HG02571 (cell line): Measurements from ENCODE around the gene CKAP5.

Experiments used
- ATAC-seq: cut with Tn5 transposase; IDR thresholded peaks from one replicate; pipeline ENCODE4 v1.9.1; 2021; ENCODE audit warnings: mild to moderate bottlenecking, moderate library complexity; ENCODE audit not compliant: unreplicated experiment

Gene CKAP5

GRCh38 chr11:46776878-46777277 is 69.2 kb downstream of the CKAP5 start:
- no peak for ATAC-seq

- no peak for ATAC-seq
Measured at GRCh38 chr11:46769636-46770221, 76.4 kb downstream of the CKAP5 start.

- ATAC-seq, result no peak
Measured at GRCh38 chr11:46766656-46767055, 79.4 kb downstream of the CKAP5 start.

- no peak for ATAC-seq
Measured at GRCh38 chr11:46762248-46762647, 83.8 kb downstream of the CKAP5 start.

- ATAC-seq, result no peak
Measured at GRCh38 chr11:46761807-46762206, 84.3 kb downstream of the CKAP5 start.

- no peak for ATAC-seq
Measured at GRCh38 chr11:46760429-46761128, 85.5 kb downstream of the CKAP5 start.

GRCh38 chr11:46759196-46759595 is 86.9 kb downstream of the CKAP5 start:
- no peak for ATAC-seq

GRCh38 chr11:46755962-46756361 is 90.1 kb downstream of the CKAP5 start:
- ATAC-seq, result no peak

- no peak for ATAC-seq
Measured at GRCh38 chr11:46747150-46747549, 98.9 kb downstream of the CKAP5 start.

- no peak for ATAC-seq
Measured at GRCh38 chr11:46745995-46746394, 100.1 kb downstream of the CKAP5 start.

- no peak for ATAC-seq
Measured at GRCh38 chr11:46745328-46745727, 100.8 kb downstream of the CKAP5 start.

GRCh38 chr11:46743693-46744339 is 102.3 kb downstream of the CKAP5 start:
- no peak for ATAC-seq

GRCh38 chr11:46743043-46743442 is 103.0 kb downstream of the CKAP5 start:
- no peak for ATAC-seq

- ATAC-seq, result no peak
Measured at GRCh38 chr11:46741600-46742484, 104.2 kb downstream of the CKAP5 start.

GRCh38 chr11:46738887-46739286 is 107.2 kb downstream of the CKAP5 start:
- no peak for ATAC-seq

GRCh38 chr11:46737699-46738098 is 108.4 kb downstream of the CKAP5 start:
- ATAC-seq, result no peak

GRCh38 chr11:46736615-46737014 is 109.5 kb downstream of the CKAP5 start:
- no peak for ATAC-seq

- ATAC-seq, result no peak
Measured at GRCh38 chr11:46736146-46736545, 109.9 kb downstream of the CKAP5 start.

GRCh38 chr11:46733234-46733633 is 112.8 kb downstream of the CKAP5 start:
- no peak for ATAC-seq

- no peak for ATAC-seq
Measured at GRCh38 chr11:46731545-46731944, 114.5 kb downstream of the CKAP5 start.
